ENCODE measurements around the gene RBM19.

DNA sequence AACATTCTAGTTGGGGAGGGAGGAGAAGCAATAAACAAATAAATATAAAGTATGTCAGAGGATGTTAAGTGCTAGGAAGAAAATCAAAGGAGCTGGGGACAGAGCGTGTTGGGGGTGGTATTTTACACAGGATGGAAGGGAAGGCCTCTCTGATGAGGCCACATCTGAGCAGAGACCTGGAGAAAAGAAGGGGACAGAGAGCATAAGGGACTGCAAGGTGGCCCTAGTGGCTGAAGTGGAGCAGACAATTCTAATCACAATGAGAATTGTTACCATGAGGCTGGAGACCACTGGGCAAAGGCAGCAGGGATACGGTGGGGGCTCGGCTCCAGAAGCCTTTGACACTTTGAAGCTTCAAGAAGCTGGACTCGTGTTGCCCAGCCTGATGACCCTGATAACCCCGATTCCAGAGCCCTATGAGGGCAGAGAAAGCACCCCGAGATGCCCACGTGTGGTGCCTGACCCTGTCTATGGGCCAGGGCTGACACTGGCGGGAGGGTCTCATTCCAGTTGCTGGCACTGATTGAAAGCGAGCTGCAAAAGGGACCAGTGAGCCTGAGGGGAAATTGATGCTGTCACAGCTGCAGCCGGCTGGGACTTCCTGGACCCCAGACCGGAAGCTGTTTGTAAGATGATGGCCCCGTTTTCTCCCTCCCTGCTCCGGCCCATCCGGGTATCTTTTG is 169.1 kb downstream of the RBM19 start:
- no peak for TF ChIP-seq CTCF (IDR thresholded peaks at IDR 0.05; ENCODE audit: insufficient read depth, low read length)
- no peak for TF ChIP-seq POLR2AphosphoS5 (IDR thresholded peaks at IDR 0.05; ENCODE audit: low read depth)
- TF ChIP-seq, protein P1, sequence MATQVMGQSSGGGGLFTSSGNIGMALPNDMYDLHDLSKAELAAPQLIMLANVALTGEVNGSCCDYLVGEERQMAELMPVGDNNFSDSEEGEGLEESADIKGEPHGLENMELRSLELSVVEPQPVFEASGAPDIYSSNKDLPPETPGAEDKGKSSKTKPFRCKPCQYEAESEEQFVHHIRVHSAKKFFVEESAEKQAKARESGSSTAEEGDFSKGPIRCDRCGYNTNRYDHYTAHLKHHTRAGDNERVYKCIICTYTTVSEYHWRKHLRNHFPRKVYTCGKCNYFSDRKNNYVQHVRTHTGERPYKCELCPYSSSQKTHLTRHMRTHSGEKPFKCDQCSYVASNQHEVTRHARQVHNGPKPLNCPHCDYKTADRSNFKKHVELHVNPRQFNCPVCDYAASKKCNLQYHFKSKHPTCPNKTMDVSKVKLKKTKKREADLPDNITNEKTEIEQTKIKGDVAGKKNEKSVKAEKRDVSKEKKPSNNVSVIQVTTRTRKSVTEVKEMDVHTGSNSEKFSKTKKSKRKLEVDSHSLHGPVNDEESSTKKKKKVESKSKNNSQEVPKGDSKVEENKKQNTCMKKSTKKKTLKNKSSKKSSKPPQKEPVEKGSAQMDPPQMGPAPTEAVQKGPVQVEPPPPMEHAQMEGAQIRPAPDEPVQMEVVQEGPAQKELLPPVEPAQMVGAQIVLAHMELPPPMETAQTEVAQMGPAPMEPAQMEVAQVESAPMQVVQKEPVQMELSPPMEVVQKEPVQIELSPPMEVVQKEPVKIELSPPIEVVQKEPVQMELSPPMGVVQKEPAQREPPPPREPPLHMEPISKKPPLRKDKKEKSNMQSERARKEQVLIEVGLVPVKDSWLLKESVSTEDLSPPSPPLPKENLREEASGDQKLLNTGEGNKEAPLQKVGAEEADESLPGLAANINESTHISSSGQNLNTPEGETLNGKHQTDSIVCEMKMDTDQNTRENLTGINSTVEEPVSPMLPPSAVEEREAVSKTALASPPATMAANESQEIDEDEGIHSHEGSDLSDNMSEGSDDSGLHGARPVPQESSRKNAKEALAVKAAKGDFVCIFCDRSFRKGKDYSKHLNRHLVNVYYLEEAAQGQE (IDR thresholded peaks at IDR 0.05; ENCODE audit: insufficient replicate concordance, low read depth) = no peak
- no peak for TF ChIP-seq GABPA (IDR thresholded peaks at IDR 0.05; ENCODE audit: low read depth)
- no peak for TF ChIP-seq SPI1 (IDR thresholded peaks at IDR 0.05; ENCODE audit: borderline replicate concordance, low read depth)

Measured in HL-60 (cell line).